GM23338 (cell line): ENCODE results near the gene RIMS4.

ENCODE experiments used
- CREB1 ChIP-seq: fragments of 250-450 bp; sonication (Bioruptor Pico); IDR thresholded peaks from 2 replicates; pipeline ENCODE4 v1.5.0; 2020; ENCODE audit warnings: low read depth, mild to moderate bottlenecking, moderate library complexity
- EZH2 ChIP-seq: fragments of 200-600 bp; sonication (generic); IDR thresholded peaks from one replicate; pipeline ENCODE4 v1.8.0; 2017; ENCODE audit warnings: antibody characterized with exemption, mild to moderate bottlenecking, low read depth; ENCODE audit not compliant: unreplicated experiment
- EZH2phosphoT487 ChIP-seq: fragments of 200-600 bp; sonication (generic); IDR thresholded peaks from one replicate; pipeline ENCODE4 v1.8.1; 2018; ENCODE audit warnings: antibody characterized with exemption; ENCODE audit not compliant: unreplicated experiment
- JUNB ChIP-seq: IDR thresholded peaks from one replicate; pipeline ENCODE4 v1.6.1; 2016; ENCODE audit warnings: antibody characterized with exemption; ENCODE audit not compliant: unreplicated experiment
- POLR2AphosphoS5 ChIP-seq: IDR thresholded peaks from 2 replicates; pipeline ENCODE4 v1.6.1; 2016; ENCODE audit warnings: antibody characterized with exemption, low read depth
- ZNF114 ChIP-seq: fragments of 250-450 bp; sonication (Bioruptor Pico); IDR thresholded peaks from 2 replicates; pipeline ENCODE4 v1.5.0; 2020; ENCODE audit warnings: mild to moderate bottlenecking, moderate library complexity
- TF ChIP-seq, protein P1 (sequence below): IDR thresholded peaks from 2 replicates; pipeline ENCODE4 v1.6.1; 2016; ENCODE audit warnings: antibody characterized with exemption
- TF ChIP-seq, protein P2 (sequence below), 2 experiments: fragments of 200-600 bp in 1 of 2; sonication (generic) in 1 of 2; conservative IDR thresholded peaks; 2 replicates each; pipeline versions ENCODE4 v1.5.1 to v1.6.1; 2016 to 2017; ENCODE audit warnings: antibody characterized with exemption in 2 of 2, low read depth in 2 of 2, mild to moderate bottlenecking in 2 of 2, moderate library complexity in 1 of 2
- TF ChIP-seq, protein P3 (sequence below): IDR thresholded peaks from one replicate; pipeline ENCODE4 v1.6.1; 2018; ENCODE audit warnings: antibody characterized with exemption; ENCODE audit not compliant: unreplicated experiment

DNA sequence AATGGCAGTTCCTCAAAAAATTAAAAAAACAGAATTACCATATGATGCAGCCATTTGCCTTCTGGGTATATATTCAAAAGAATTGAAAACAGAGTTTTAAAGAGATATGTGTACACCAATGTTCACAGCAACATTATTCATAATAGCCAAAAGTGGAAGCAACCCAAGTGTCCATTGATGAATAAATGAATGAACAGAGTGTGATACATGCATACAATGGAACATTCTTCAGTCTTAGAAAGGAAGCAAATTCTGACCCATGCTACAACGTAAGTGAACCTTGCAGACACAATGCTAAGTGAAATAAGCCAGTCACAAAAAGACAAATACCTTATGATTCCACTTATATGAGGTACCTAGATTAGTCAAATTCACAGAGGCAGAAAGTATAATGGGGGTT, 40.5 kb upstream of the RIMS4 start:
- TF ChIP-seq EZH2 = no peak
- TF ChIP-seq, protein P1, sequence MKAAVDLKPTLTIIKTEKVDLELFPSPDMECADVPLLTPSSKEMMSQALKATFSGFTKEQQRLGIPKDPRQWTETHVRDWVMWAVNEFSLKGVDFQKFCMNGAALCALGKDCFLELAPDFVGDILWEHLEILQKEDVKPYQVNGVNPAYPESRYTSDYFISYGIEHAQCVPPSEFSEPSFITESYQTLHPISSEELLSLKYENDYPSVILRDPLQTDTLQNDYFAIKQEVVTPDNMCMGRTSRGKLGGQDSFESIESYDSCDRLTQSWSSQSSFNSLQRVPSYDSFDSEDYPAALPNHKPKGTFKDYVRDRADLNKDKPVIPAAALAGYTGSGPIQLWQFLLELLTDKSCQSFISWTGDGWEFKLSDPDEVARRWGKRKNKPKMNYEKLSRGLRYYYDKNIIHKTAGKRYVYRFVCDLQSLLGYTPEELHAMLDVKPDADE = no peak
- TF ChIP-seq, protein P2, sequence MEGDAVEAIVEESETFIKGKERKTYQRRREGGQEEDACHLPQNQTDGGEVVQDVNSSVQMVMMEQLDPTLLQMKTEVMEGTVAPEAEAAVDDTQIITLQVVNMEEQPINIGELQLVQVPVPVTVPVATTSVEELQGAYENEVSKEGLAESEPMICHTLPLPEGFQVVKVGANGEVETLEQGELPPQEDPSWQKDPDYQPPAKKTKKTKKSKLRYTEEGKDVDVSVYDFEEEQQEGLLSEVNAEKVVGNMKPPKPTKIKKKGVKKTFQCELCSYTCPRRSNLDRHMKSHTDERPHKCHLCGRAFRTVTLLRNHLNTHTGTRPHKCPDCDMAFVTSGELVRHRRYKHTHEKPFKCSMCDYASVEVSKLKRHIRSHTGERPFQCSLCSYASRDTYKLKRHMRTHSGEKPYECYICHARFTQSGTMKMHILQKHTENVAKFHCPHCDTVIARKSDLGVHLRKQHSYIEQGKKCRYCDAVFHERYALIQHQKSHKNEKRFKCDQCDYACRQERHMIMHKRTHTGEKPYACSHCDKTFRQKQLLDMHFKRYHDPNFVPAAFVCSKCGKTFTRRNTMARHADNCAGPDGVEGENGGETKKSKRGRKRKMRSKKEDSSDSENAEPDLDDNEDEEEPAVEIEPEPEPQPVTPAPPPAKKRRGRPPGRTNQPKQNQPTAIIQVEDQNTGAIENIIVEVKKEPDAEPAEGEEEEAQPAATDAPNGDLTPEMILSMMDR (conservative IDR thresholded peaks at IDR 0.05; ENCODE audit: low read depth in 2 of 2) = no peak
- TF ChIP-seq POLR2AphosphoS5 = no peak
- no peak for TF ChIP-seq ZNF114 (CRISPR knock-in tag)
- TF ChIP-seq, protein P3, sequence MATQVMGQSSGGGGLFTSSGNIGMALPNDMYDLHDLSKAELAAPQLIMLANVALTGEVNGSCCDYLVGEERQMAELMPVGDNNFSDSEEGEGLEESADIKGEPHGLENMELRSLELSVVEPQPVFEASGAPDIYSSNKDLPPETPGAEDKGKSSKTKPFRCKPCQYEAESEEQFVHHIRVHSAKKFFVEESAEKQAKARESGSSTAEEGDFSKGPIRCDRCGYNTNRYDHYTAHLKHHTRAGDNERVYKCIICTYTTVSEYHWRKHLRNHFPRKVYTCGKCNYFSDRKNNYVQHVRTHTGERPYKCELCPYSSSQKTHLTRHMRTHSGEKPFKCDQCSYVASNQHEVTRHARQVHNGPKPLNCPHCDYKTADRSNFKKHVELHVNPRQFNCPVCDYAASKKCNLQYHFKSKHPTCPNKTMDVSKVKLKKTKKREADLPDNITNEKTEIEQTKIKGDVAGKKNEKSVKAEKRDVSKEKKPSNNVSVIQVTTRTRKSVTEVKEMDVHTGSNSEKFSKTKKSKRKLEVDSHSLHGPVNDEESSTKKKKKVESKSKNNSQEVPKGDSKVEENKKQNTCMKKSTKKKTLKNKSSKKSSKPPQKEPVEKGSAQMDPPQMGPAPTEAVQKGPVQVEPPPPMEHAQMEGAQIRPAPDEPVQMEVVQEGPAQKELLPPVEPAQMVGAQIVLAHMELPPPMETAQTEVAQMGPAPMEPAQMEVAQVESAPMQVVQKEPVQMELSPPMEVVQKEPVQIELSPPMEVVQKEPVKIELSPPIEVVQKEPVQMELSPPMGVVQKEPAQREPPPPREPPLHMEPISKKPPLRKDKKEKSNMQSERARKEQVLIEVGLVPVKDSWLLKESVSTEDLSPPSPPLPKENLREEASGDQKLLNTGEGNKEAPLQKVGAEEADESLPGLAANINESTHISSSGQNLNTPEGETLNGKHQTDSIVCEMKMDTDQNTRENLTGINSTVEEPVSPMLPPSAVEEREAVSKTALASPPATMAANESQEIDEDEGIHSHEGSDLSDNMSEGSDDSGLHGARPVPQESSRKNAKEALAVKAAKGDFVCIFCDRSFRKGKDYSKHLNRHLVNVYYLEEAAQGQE = no peak
- no peak for TF ChIP-seq EZH2phosphoT487
- no peak for TF ChIP-seq JUNB
- no peak for TF ChIP-seq CREB1 (CRISPR knock-in tag)
